GM23338 (cell line): ENCODE data around the gene TARBP2. TPM values are rescaled to one million over a fixed set of nuclear protein-coding genes. Genes with fewer than 3 reads are reported as not detected.
A peak's percentile ranks its signal among the peaks of the same experiment; 100 is the strongest.

ENCODE experiments used
- ATAC-seq: fragments of 200-7000 bp; cut with Tn5 transposase; 3 replicates; pipeline ENCODE4 v1.9.1; 2020
- DNase-seq: peaks from one replicate; pipeline ENCODE4 v3.0.0-alpha.2; 2015; ENCODE audit warnings: low spot score
- H2AFZ ChIP-seq: fragments of 200-600 bp; sonication (generic); 2 replicates; pipeline ENCODE4 v1.8.0; 2016; ENCODE audit warnings: antibody characterized with exemption, mild to moderate bottlenecking, moderate library complexity
- H3F3A ChIP-seq: fragments of 200-600 bp; sonication (generic); replicated peaks from 2 replicates; pipeline ENCODE4 v1.8.0; 2017; ENCODE audit warnings: antibody characterized with exemption, mixed run types, low read depth
- H3K27ac ChIP-seq: fragments of 200-600 bp; sonication (generic); 2 replicates; pipeline ENCODE4 v1.6.1; 2016; ENCODE audit warnings: low read depth
- H3K27me3 ChIP-seq: fragments of 200-600 bp; sonication (generic); 2 replicates; pipeline ENCODE4 v1.8.0; 2016; ENCODE audit warnings: mild to moderate bottlenecking, mixed run types, moderate library complexity; ENCODE audit not compliant: insufficient read depth
- H3K36me3 ChIP-seq: fragments of 200-600 bp; sonication (generic); 2 replicates; pipeline ENCODE4 v1.8.0; 2016; ENCODE audit warnings: mild to moderate bottlenecking; ENCODE audit not compliant: insufficient read depth
- H3K4me1 ChIP-seq: fragments of 200-600 bp; sonication (generic); 2 replicates; pipeline ENCODE4 v1.8.0; 2016; ENCODE audit warnings: mild to moderate bottlenecking, moderate library complexity; ENCODE audit not compliant: insufficient read depth
- H3K4me2 ChIP-seq: fragments of 200-600 bp; sonication (generic); 2 replicates; pipeline ENCODE4 v1.7.1; 2017; ENCODE audit warnings: mixed run types
- H3K4me3 ChIP-seq: fragments of 200-600 bp; sonication (generic); 2 replicates; pipeline ENCODE4 v1.6.1; 2016; ENCODE audit warnings: mixed run types
- H3K79me2 ChIP-seq: fragments of 200-600 bp; sonication (generic); replicated peaks from 2 replicates; pipeline ENCODE4 v1.8.0; 2017; ENCODE audit warnings: mild to moderate bottlenecking; ENCODE audit not compliant: insufficient read depth
- H3K9me2 ChIP-seq: fragments of 200-600 bp; sonication (generic); 2 replicates; pipeline ENCODE4 v1.8.0; 2017; ENCODE audit not compliant: insufficient read depth
- H4K20me1 ChIP-seq: fragments of 200-600 bp; sonication (generic); replicated peaks from 2 replicates; pipeline ENCODE4 v1.8.0; 2017; ENCODE audit warnings: mild to moderate bottlenecking; ENCODE audit not compliant: insufficient read depth
- H3K27ac Mint-ChIP-seq: 2 replicates; pipeline ENCODE4 v1.8.0; 2020; ENCODE audit warnings: inconsistent platforms, mild to moderate bottlenecking, moderate library complexity, mixed read lengths
- H3K27me3 Mint-ChIP-seq: 3 replicates; pipeline ENCODE4 v1.8.0; 2022; ENCODE audit warnings: low read depth, mild to moderate bottlenecking, moderate library complexity, mixed read lengths, inconsistent platforms; ENCODE audit not compliant: insufficient read depth, poor library complexity
- H3K36me3 Mint-ChIP-seq: 3 replicates; pipeline ENCODE4 v1.8.0; 2021; ENCODE audit warnings: low read depth, mild to moderate bottlenecking, inconsistent platforms, moderate library complexity, mixed read lengths
- H3K4me1 Mint-ChIP-seq: 3 replicates; pipeline ENCODE4 v1.8.0; 2020; ENCODE audit warnings: mild to moderate bottlenecking, inconsistent platforms, mixed read lengths
- H3K4me3 Mint-ChIP-seq: 3 replicates; pipeline ENCODE4 v1.8.0; 2021; ENCODE audit warnings: moderate library complexity, mild to moderate bottlenecking, inconsistent platforms, mixed read lengths
- H3K9me3 Mint-ChIP-seq: 3 replicates; pipeline ENCODE4 v1.8.0; 2020; ENCODE audit warnings: moderate library complexity, mild to moderate bottlenecking, inconsistent platforms, mixed read lengths
- EZH2phosphoT487 ChIP-seq: fragments of 200-600 bp; sonication (generic); IDR thresholded peaks from one replicate; pipeline ENCODE4 v1.8.1; 2018; ENCODE audit warnings: antibody characterized with exemption; ENCODE audit not compliant: unreplicated experiment
- POLR2AphosphoS5 ChIP-seq: IDR thresholded peaks from 2 replicates; pipeline ENCODE4 v1.6.1; 2016; ENCODE audit warnings: antibody characterized with exemption, low read depth
- REST ChIP-seq: IDR thresholded peaks from one replicate; pipeline ENCODE4 v1.6.1; 2018; ENCODE audit warnings: antibody characterized with exemption; ENCODE audit not compliant: unreplicated experiment
- STAT1 ChIP-seq: IDR thresholded peaks from one replicate; pipeline ENCODE4 v1.6.1; 2016; ENCODE audit warnings: antibody characterized with exemption; ENCODE audit not compliant: unreplicated experiment
- ZNF114 ChIP-seq: fragments of 250-450 bp; sonication (Bioruptor Pico); IDR thresholded peaks from 2 replicates; pipeline ENCODE4 v1.5.0; 2020; ENCODE audit warnings: mild to moderate bottlenecking, moderate library complexity
- ZNF462 ChIP-seq: fragments of 250-450 bp; sonication (Bioruptor Pico); IDR thresholded peaks from 2 replicates; pipeline ENCODE4 v1.5.0; 2020; ENCODE audit warnings: mild to moderate bottlenecking, moderate library complexity
- polyA plus RNA-seq: library from polyadenylated mRNA; unstranded; fragments of >200 nt; fragmentation: Nextera tagmentation; extraction: Ambion mirVana; gene quantifications from 2 replicates; pipeline ENCODE4 v1.2.1, GENCODE V29; 2016
- total RNA-seq: library from RNA; depleted of rRNA; stranded (reverse); fragments of >200 nt; shearing (Covaris generic); gene quantifications from 2 replicates; pipeline ENCODE4 v1.2.3, GENCODE V29; 2014
- TF ChIP-seq, protein P1 (sequence below), 2 experiments: fragments of 200-600 bp in 1 of 2; sonication (generic) in 1 of 2; conservative IDR thresholded peaks; 2 replicates each; pipeline versions ENCODE4 v1.5.1 to v1.6.1; 2016 to 2017; ENCODE audit warnings: antibody characterized with exemption in 2 of 2, low read depth in 2 of 2, mild to moderate bottlenecking in 2 of 2, moderate library complexity in 1 of 2
- TF ChIP-seq, protein P2 (sequence below): IDR thresholded peaks from 2 replicates; pipeline ENCODE4 v1.6.1; 2016; ENCODE audit warnings: antibody characterized with exemption

TARBP2 gene
- total and polyA plus RNA-seq, 2 experiments from 2014 or later: 57.0 to 83.4 TPM

DNA sequence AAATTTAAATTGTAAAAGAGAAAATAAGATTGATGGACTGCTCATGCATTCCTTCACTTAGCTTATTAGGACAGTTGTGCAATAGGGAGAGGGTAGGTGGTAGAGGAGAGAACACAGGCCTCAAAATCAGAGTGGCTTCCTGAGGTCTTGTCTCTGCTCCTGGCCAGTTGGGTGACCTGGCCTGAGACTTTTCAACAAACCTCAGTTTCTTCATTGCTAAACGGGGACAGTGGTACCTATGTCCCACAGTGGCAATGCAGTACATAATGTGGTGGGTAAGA, 4.4 kb upstream of the TARBP2 start (continued):
- TF ChIP-seq ZNF462 (CRISPR knock-in tag) (no peak), REST (no peak), EZH2phosphoT487 (no peak)

GRCh38 chr12:53497461-53497860, 3.6 kb upstream of the TARBP2 start:
- peaks cover 60% of the 10 kb centered on the region for H3K4me1 Mint-ChIP-seq
- H3K27ac Mint-ChIP-seq: no peak overlapping the region; the same call in 1 of the 2 replicates
- peaks cover 44% of the 10 kb centered on the region for H3K4me1 ChIP-seq
- no peak for TF ChIP-seq REST
- TF ChIP-seq ZNF114 (CRISPR knock-in tag): no peak
- TF ChIP-seq STAT1: no peak
- TF ChIP-seq, protein P1, sequence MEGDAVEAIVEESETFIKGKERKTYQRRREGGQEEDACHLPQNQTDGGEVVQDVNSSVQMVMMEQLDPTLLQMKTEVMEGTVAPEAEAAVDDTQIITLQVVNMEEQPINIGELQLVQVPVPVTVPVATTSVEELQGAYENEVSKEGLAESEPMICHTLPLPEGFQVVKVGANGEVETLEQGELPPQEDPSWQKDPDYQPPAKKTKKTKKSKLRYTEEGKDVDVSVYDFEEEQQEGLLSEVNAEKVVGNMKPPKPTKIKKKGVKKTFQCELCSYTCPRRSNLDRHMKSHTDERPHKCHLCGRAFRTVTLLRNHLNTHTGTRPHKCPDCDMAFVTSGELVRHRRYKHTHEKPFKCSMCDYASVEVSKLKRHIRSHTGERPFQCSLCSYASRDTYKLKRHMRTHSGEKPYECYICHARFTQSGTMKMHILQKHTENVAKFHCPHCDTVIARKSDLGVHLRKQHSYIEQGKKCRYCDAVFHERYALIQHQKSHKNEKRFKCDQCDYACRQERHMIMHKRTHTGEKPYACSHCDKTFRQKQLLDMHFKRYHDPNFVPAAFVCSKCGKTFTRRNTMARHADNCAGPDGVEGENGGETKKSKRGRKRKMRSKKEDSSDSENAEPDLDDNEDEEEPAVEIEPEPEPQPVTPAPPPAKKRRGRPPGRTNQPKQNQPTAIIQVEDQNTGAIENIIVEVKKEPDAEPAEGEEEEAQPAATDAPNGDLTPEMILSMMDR (conservative IDR thresholded peaks at IDR 0.05; ENCODE audit: low read depth in 2 of 2): no peak
- no peak for TF ChIP-seq EZH2phosphoT487
- TF ChIP-seq, protein P2, sequence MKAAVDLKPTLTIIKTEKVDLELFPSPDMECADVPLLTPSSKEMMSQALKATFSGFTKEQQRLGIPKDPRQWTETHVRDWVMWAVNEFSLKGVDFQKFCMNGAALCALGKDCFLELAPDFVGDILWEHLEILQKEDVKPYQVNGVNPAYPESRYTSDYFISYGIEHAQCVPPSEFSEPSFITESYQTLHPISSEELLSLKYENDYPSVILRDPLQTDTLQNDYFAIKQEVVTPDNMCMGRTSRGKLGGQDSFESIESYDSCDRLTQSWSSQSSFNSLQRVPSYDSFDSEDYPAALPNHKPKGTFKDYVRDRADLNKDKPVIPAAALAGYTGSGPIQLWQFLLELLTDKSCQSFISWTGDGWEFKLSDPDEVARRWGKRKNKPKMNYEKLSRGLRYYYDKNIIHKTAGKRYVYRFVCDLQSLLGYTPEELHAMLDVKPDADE: no peak
- no peak for TF ChIP-seq POLR2AphosphoS5

More at GRCh38 chr12:53497461-53497860, 3.6 kb upstream of the TARBP2 start:
- Histone ChIP-seq H3K4me3 (no peak overlapping the region), H2AFZ (no peak overlapping the region), H3K9me2 (no peaks in the 10 kb centered on the region), H3K27me3 (no peaks in the 10 kb centered on the region), H4K20me1 (no peaks in the 10 kb centered on the region; the same call in 1 of the 2 replicates), H3F3A (peaks cover 10% of the 10 kb centered on the region), H3K4me2 (peak overlapping the region; percentile 84; the same call in 1 of the 2 replicates), H3K36me3 (no peaks in the 10 kb centered on the region), H3K79me2 (peaks cover 26% of the 10 kb centered on the region), H3K27ac (no peak overlapping the region)
- Mint-ChIP-seq H3K36me3 (peaks cover 3% of the 10 kb centered on the region; the same call in 2 of the 3 replicates), H3K4me3 (peak overlapping the region; percentile 79; the same call in 1 of the 3 replicates), H3K9me3 (peaks cover 3% of the 10 kb centered on the region), H3K27me3 (peaks cover 22% of the 10 kb centered on the region)
- DNase-seq (no peak), ATAC-seq (no peak)
